H9 (cell line): Measurements from ENCODE around the gene CACNA2D3. TPM values are rescaled to one million over a fixed set of nuclear protein-coding genes. Genes with fewer than 3 reads are reported as not detected.

Experiments
- DNase-seq: peaks from one replicate; pipeline ENCODE4 v3.0.0-alpha.2; 2017
- H2AFZ ChIP-seq: one replicate; pipeline ENCODE4 v1.6.1; 2013; ENCODE audit warnings: mild to moderate bottlenecking, low read length, control low read depth, moderate library complexity
- H2AK5ac ChIP-seq: 2 replicates; pipeline ENCODE4 v1.6.1; 2013; ENCODE audit warnings: low read length, control low read depth, mixed read lengths; ENCODE audit not compliant: insufficient read length
- H2BK120ac ChIP-seq: one replicate; pipeline ENCODE4 v1.6.1; 2013; ENCODE audit warnings: low read depth, mild to moderate bottlenecking, low read length, control low read depth, inconsistent platforms; ENCODE audit not compliant: poor library complexity, severe bottlenecking
- H2BK12ac ChIP-seq: 2 replicates; pipeline ENCODE4 v1.6.1; 2013; ENCODE audit warnings: low read length, control low read depth, mixed read lengths, low read depth; ENCODE audit not compliant: insufficient read length
- H2BK15ac ChIP-seq: 2 replicates; pipeline ENCODE4 v1.6.1; 2013; ENCODE audit warnings: low read depth, low read length, control low read depth
- H2BK20ac ChIP-seq: one replicate; pipeline ENCODE4 v1.6.1; 2013; ENCODE audit warnings: low read depth, mild to moderate bottlenecking, low read length, control low read depth, inconsistent platforms; ENCODE audit not compliant: poor library complexity, severe bottlenecking
- H2BK5ac ChIP-seq: 2 replicates; pipeline ENCODE4 v1.6.1; 2013; ENCODE audit warnings: low read length, control low read depth, mixed read lengths; ENCODE audit not compliant: insufficient read length
- H3K14ac ChIP-seq: 2 replicates; pipeline ENCODE4 v1.6.1; 2013; ENCODE audit warnings: low read length, control low read depth; ENCODE audit not compliant: insufficient read depth
- H3K18ac ChIP-seq: 2 replicates; pipeline ENCODE4 v1.6.1; 2013; ENCODE audit warnings: low read depth, mild to moderate bottlenecking, mixed read lengths, low read length, control low read depth; ENCODE audit not compliant: insufficient read length
- H3K23ac ChIP-seq: 2 replicates; pipeline ENCODE4 v1.6.1; 2013; ENCODE audit warnings: low read length, control low read depth, mixed read lengths, low read depth; ENCODE audit not compliant: insufficient read length
- H3K23me2 ChIP-seq: 2 replicates; pipeline ENCODE4 v1.6.1; 2013; ENCODE audit warnings: low read depth, mild to moderate bottlenecking, mixed read lengths, low read length, control low read depth; ENCODE audit not compliant: insufficient read length, poor library complexity, severe bottlenecking
- H3K27ac ChIP-seq: 2 replicates; pipeline ENCODE4 v1.5.1; 2013; ENCODE audit warnings: low read length, control low read depth, mixed read lengths, low read depth; ENCODE audit not compliant: insufficient read length
- H3K27me3 ChIP-seq: 2 replicates; pipeline ENCODE4 v1.6.1; 2013; ENCODE audit warnings: low read length, control low read depth, inconsistent platforms; ENCODE audit not compliant: insufficient read depth
- H3K4ac ChIP-seq: 2 replicates; pipeline ENCODE4 v1.6.1; 2013; ENCODE audit warnings: low read depth, mild to moderate bottlenecking, control low read depth, inconsistent platforms, low read length, moderate library complexity
- H3K4me1 ChIP-seq: 2 replicates; pipeline ENCODE4 v1.6.1; 2013; ENCODE audit warnings: low read length, control low read depth, inconsistent platforms; ENCODE audit not compliant: insufficient read depth
- H3K4me2 ChIP-seq: 2 replicates; pipeline ENCODE4 v1.6.1; 2013; ENCODE audit warnings: low read length, control low read depth, mixed read lengths; ENCODE audit not compliant: insufficient read length, insufficient read depth
- H3K56ac ChIP-seq: 2 replicates; pipeline ENCODE4 v1.6.1; 2013; ENCODE audit warnings: low read depth, mild to moderate bottlenecking, mixed read lengths, low read length, control low read depth; ENCODE audit not compliant: insufficient read length
- H3K79me1 ChIP-seq: 2 replicates; pipeline ENCODE4 v1.6.1; 2013; ENCODE audit warnings: low read depth, mild to moderate bottlenecking, moderate library complexity, low read length, control low read depth, inconsistent platforms; ENCODE audit not compliant: insufficient read depth, poor library complexity, severe bottlenecking
- H3K79me2 ChIP-seq: 2 replicates; pipeline ENCODE4 v1.6.1; 2013; ENCODE audit warnings: low read length, control low read depth, inconsistent platforms; ENCODE audit not compliant: insufficient read depth
- H3K9ac ChIP-seq: 2 replicates; pipeline ENCODE4 v1.6.1; 2013; ENCODE audit warnings: low read length, control low read depth, mixed read lengths; ENCODE audit not compliant: insufficient read length; ENCODE audit errors: extremely low read depth
- H3K9me3 ChIP-seq: one replicate; pipeline ENCODE4 v1.6.1; 2013; ENCODE audit warnings: low read depth, low read length, inconsistent platforms; ENCODE audit not compliant: control insufficient read depth
- H3T11ph ChIP-seq: one replicate; pipeline ENCODE4 v1.6.1; 2013; ENCODE audit warnings: mild to moderate bottlenecking, low read length, control low read depth, inconsistent platforms
- H4K20me1 ChIP-seq: one replicate; pipeline ENCODE4 v1.6.1; 2013; ENCODE audit not compliant: control insufficient read depth, insufficient read length, insufficient read depth
- H4K5ac ChIP-seq: 2 replicates; pipeline ENCODE4 v1.6.1; 2013; ENCODE audit warnings: low read depth, mild to moderate bottlenecking, mixed read lengths, low read length, control low read depth; ENCODE audit not compliant: insufficient read length
- H4K8ac ChIP-seq: replicated peaks from 2 replicates; pipeline ENCODE4 v1.6.1; 2013; ENCODE audit warnings: low read length, control low read depth, mixed read lengths, low read depth; ENCODE audit not compliant: insufficient read length
- H4K91ac ChIP-seq: 2 replicates; pipeline ENCODE4 v1.6.1; 2013; ENCODE audit warnings: low read depth, mild to moderate bottlenecking, moderate library complexity, mixed read lengths, low read length, control low read depth; ENCODE audit not compliant: insufficient read length
- H3K27ac Mint-ChIP-seq, 3 experiments: 2 replicates in 2 of 3; 3 replicates in 1 of 3; pipeline ENCODE4 v1.8.0; 2020 to 2021; ENCODE audit warnings: mixed read lengths in 3 of 3, mild to moderate bottlenecking in 1 of 3, moderate library complexity in 1 of 3
- H3K27me3 Mint-ChIP-seq: 2 replicates; pipeline ENCODE4 v1.8.0; 2021; ENCODE audit warnings: low read depth, mild to moderate bottlenecking, moderate library complexity, mixed read lengths
- H3K36me3 Mint-ChIP-seq, 3 experiments: 2 replicates in 2 of 3; 3 replicates in 1 of 3; pipeline ENCODE4 v1.8.0; 2020 to 2021; ENCODE audit warnings: low read depth in 3 of 3, mixed read lengths in 3 of 3; ENCODE audit not compliant: insufficient read depth in 1 of 3
- H3K4me1 Mint-ChIP-seq, 2 experiments: 2 replicates each; pipeline ENCODE4 v1.8.0; 2020; ENCODE audit warnings: mixed read lengths in 2 of 2
- H3K4me3 Mint-ChIP-seq, 2 experiments: 2 replicates in 1 of 2; 3 replicates in 1 of 2; pipeline ENCODE4 v1.8.0; 2020 to 2021; ENCODE audit warnings: mild to moderate bottlenecking in 2 of 2, mixed read lengths in 2 of 2, moderate library complexity in 1 of 2
- H3K9me3 Mint-ChIP-seq, 2 experiments: 2 replicates in 1 of 2; 3 replicates in 1 of 2; pipeline ENCODE4 v1.8.0; 2020; ENCODE audit warnings: mild to moderate bottlenecking in 2 of 2, mixed read lengths in 2 of 2, moderate library complexity in 1 of 2
- WGBS: extraction: QIAGEN DNeasy Blood & Tissue Kit; methylation state at CpG from one replicate; pipeline ENCODE4 v1.1.7; 2013; ENCODE audit warnings: missing lambda C conversion rate, low lambda C conversion rate, mixed read lengths; ENCODE audit not compliant: insufficient read length; ENCODE audit errors: extremely low coverage; 5-methylcytosine and 5-hydroxymethylcytosine counted together
- total RNA-seq: library from RNA; stranded (reverse); gene quantifications from 2 replicates; pipeline ENCODE4 v1.2.1, GENCODE V29; 2021
- TF ChIP-seq, protein P1 (sequence below): fragments of 200-600 bp; sonication (generic); conservative IDR thresholded peaks from 3 replicates; pipeline ENCODE4 v1.8.0; 2021; ENCODE audit warnings: antibody characterized with exemption, mild to moderate bottlenecking

CACNA2D3 gene
- total RNA-seq, 1 experiment from 2014 or later = 3.2 TPM

DNA sequence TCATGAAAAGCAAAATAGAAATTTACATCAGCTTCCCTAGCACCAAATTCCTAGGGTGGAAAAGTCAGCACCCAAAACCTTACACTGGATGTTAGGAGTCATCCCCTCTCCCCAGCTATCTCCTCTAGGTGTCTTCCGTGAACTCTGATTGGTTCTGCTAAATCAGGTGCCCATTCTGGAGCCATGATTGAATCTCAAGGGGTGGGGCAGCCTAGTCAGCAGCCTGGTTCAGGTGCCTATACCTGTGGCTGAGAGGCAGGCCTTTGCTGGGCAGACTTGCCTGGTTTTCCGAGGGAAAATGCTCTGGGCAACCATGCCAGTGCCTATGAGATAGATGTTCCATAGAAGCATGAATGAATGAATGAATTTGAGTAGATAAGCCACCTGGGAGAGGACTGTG lies 468.8 kb downstream of the CACNA2D3 start:
- Histone ChIP-seq H2AFZ (no peak overlapping the region), H3K4ac (no peak overlapping the region), H3K4me1 (no peaks in the 10 kb centered on the region), H2BK5ac (no peak overlapping the region), H3K79me2 (no peaks in the 10 kb centered on the region), H4K91ac (no peak overlapping the region), H3K23me2 (no peaks in the 10 kb centered on the region), H2BK15ac (no peak overlapping the region), H2BK120ac (no peak overlapping the region), H2BK12ac (no peak overlapping the region), H3K4me2 (no peak overlapping the region), H2AK5ac (no peak overlapping the region), H4K8ac (no peak overlapping the region), H2BK20ac (no peak overlapping the region), H4K5ac (no peak overlapping the region), H4K20me1 (no peaks in the 10 kb centered on the region), H3K27me3 (no peaks in the 10 kb centered on the region), H3K23ac (no peak overlapping the region), H3K9ac (no peak overlapping the region), H3K14ac (no peak overlapping the region), H3K9me3 (no peaks in the 10 kb centered on the region), H3K56ac (no peak overlapping the region), H3K27ac (no peak overlapping the region), H3K79me1 (no peaks in the 10 kb centered on the region), H3T11ph (no peak overlapping the region), H3K18ac (no peak overlapping the region)
- peaks cover 2% of the 10 kb centered on the region for H3K27me3 Mint-ChIP-seq
- H3K27ac Mint-ChIP-seq = no peak overlapping the region
- no peak for DNase-seq
- TF ChIP-seq, protein P1, sequence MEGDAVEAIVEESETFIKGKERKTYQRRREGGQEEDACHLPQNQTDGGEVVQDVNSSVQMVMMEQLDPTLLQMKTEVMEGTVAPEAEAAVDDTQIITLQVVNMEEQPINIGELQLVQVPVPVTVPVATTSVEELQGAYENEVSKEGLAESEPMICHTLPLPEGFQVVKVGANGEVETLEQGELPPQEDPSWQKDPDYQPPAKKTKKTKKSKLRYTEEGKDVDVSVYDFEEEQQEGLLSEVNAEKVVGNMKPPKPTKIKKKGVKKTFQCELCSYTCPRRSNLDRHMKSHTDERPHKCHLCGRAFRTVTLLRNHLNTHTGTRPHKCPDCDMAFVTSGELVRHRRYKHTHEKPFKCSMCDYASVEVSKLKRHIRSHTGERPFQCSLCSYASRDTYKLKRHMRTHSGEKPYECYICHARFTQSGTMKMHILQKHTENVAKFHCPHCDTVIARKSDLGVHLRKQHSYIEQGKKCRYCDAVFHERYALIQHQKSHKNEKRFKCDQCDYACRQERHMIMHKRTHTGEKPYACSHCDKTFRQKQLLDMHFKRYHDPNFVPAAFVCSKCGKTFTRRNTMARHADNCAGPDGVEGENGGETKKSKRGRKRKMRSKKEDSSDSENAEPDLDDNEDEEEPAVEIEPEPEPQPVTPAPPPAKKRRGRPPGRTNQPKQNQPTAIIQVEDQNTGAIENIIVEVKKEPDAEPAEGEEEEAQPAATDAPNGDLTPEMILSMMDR = no peak
- H3K4me3 Mint-ChIP-seq = no peak overlapping the region
- WGBS = no CpG with 5 or more reads among the region's 2 CpGs
- H3K36me3 Mint-ChIP-seq = no peaks in the 10 kb centered on the region
- peaks cover 0 to 1% of the 10 kb centered on the region in 2 experiments; a peak in 1 of 5 replicates for H3K9me3 Mint-ChIP-seq
- peaks cover under 1 to 3% of the 10 kb centered on the region in 2 experiments; a peak in 3 of 4 replicates for H3K4me1 Mint-ChIP-seq
